ENCODE results near the gene KPNA3.

The KPNA3 gene

DNA sequence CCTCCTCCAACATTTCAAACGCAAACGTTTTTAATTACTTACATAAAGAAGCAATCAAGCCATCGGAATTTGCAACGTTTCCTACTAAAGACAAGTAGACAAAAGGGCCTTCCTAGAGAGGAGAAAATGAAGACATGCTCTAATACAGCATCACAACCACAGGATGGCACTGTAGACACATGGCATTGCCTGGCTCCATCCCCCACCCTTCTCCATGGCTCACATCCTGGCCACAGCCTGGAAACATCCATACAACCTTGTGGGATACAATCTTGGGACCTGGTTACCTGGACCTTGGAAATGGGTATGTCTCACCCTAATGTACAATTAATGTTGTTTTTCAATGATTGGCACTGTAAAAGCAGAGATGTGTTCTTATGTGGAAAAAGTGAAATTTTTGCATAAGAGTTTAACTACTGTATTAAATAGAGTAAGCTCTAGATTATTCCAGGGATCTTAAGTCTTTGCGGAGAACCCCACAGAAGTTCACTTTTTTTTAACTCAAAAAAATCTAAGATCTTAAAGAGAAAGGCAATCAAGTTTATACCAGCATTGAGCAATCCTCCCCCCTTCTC, 122.7 kb downstream of the KPNA3 start:
- DNase-seq: no peak

DNA sequence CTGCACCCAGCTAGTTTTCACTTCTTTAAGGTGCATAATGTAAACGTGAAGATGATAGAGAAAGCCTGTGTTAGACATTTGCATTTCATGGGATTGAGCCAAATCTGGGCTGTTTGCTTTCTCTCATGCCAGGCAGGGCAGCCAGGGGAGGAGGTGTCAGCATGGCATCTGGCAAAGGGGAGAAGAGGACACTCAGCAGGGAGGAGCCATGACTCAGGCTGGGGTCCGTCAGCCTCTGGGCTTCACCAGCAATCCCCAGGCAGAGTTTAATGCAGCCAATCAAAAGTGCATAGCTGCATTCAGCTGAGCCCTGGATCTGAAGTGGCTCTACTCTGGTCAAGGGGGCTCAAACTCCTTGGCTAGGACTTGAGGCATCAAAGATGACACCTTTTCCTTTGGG, 124.7 kb downstream of the KPNA3 start:
- no peak for DNase-seq

DNA sequence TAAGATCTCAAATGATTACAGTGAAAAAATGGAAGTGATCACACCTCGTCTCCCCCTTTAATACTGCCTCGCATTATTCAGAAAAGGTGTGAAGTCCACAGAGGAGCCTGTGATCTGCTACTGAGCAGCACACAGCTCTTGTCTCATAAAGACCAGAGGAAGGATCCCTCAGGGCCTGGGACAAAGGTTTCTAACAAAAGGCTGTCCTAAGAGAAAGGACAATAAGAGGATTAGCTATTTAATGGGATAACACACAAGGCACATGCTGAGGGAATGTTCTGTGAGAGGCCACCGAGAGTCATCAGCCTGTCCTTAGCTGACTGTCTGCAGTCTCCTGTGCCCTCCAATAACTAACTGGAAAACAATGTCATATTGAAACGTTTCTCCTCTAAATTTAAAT, 127.9 kb downstream of the KPNA3 start:
- no peak for DNase-seq

DNA sequence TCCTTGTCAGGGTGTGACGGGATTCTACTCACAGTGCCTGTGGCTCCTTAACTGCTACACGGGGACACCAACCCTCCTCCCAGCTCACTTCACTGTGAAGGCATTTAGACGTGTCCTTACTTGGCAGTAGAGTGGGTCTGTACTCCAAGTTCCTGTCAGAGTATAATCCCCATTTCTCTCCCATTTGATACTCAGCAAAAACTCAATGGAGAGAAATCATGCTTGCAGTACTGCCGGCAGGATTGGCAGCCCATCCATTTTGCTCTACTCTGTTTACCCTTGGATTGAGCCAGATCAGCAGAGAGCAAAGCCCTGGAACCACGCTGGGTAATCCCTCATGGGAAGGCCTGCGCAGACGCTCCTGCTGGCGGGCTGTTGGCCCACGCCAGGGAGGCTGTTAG, 135.2 kb downstream of the KPNA3 start:
- no peak for DNase-seq

DNA sequence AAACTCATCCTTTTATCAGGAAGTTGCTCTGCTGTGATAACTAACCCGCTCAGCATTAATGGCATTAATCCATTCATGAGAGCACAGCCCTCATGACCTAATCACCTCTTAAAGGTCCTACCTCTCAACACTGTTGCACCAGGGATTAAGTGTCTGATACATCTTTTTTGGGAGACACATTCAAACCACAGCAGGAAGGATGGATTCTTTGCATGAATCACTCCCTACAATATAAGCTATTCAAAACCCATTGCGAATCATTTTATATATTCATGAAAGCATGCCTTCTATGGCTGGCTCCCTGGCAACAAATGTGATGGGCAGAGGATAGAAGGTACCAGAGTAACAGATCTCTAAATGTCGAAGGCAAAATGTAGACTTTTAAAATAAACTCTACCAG, 136.6 kb downstream of the KPNA3 start:
- DNase-seq: no peak

DNA sequence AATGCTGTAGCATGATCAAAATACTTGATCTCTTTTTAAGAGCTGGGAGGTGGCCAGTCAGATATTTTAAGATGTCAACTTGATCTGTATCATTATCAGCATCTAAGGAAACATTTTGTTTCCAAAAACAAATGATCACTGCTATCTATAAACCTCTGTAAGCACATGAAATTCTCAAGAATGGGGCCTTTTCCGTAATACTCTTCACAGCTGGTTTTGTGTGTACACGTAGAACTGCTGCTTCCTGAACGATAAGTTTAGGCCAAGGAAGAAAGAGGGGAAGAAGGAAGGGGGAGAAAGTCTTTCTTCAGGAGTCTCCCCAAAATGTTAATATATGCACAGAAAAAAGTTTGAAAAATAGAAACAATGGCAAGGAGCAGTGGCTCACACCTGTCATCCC, 138.5 kb downstream of the KPNA3 start:
- no peak for DNase-seq

- no peak for DNase-seq
Measured at GRCh38 chr13:49653478-49653877, 139.0 kb downstream of the KPNA3 start.

DNA sequence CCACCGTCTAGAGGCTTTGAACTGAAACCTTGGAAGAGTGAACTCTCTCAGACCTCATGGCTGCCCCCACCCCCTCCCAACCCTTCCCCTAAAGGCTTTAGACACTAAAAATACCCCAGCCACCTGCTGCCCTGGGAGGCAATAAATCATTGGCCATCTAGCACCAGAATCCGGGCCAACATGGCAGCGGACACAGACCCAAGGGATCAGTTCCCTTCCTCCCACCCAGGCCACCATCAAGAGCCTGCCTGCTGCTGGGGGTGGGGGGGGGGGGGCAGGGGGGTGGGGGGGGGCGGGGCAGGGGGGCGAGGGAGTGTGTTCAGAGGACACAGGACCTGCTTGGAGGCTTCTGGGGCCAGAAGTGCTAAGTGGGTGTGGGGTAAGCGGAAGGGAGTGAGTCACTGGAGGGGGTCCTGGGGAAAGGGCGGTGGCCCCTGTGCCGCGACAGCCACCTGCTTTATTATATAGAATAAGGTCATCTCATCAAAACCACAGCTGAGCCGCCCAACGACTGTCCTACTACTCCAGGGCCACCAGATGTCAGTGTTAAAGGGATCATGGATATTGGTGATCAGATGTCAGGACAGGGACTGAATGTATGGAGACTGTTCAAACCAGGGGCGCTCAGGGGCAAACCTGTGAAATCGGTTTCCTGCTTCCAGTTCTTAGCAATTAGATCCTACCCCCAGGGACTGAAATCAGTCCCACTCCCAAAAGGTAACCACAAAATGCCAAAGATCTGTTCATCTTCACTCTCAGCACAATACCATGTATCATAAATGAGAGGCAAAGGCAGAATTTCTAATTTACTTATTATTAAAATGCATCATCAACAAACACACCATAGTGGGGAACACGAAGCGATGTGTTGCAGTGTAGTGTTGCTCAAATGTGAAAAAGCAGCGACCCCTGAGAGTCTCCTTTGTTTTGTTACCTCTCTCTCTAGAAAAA, 139.9 kb downstream of the KPNA3 start:
- DNase-seq: no peak

GRCh38 chr13:49651570-49652354, 140.7 kb downstream of the KPNA3 start:
- no peak for DNase-seq

- DNase-seq: no peak
Measured at GRCh38 chr13:49649963-49650312, 142.5 kb downstream of the KPNA3 start.

All from activated T-cell treated with anti-CD3 and anti-CD28 coated beads, Interleukin-2, amount 50 U/mL, for 1 hour (primary cell).